ENCODE results near the gene LSAMP.

Gene LSAMP

GRCh38 chr3:116440196-116440595, 5.1 kb downstream of the LSAMP start:
- TF ChIP-seq, protein P1, sequence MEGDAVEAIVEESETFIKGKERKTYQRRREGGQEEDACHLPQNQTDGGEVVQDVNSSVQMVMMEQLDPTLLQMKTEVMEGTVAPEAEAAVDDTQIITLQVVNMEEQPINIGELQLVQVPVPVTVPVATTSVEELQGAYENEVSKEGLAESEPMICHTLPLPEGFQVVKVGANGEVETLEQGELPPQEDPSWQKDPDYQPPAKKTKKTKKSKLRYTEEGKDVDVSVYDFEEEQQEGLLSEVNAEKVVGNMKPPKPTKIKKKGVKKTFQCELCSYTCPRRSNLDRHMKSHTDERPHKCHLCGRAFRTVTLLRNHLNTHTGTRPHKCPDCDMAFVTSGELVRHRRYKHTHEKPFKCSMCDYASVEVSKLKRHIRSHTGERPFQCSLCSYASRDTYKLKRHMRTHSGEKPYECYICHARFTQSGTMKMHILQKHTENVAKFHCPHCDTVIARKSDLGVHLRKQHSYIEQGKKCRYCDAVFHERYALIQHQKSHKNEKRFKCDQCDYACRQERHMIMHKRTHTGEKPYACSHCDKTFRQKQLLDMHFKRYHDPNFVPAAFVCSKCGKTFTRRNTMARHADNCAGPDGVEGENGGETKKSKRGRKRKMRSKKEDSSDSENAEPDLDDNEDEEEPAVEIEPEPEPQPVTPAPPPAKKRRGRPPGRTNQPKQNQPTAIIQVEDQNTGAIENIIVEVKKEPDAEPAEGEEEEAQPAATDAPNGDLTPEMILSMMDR (IDR thresholded peaks at IDR 0.05; ENCODE audit: low read depth, low read length, missing control alignments), result no peak
- H3K4me3 ChIP-seq (ENCODE audit: low read depth, low read length), result no peak overlapping the region
- in situ Hi-C loops (cut with HindIII; ENCODE audit: low sequenced_read_pairs), result no loop called here
- DNase-seq (ENCODE audit: low read depth), result peak; percentile 89

GRCh38 chr3:116433552-116433951, 11.7 kb downstream of the LSAMP start:
- TF ChIP-seq, protein P1 (IDR thresholded peaks at IDR 0.05; ENCODE audit: low read depth, low read length, missing control alignments), result no peak
- in situ Hi-C loops (cut with HindIII; ENCODE audit: low sequenced_read_pairs), result no loop called here

DNA sequence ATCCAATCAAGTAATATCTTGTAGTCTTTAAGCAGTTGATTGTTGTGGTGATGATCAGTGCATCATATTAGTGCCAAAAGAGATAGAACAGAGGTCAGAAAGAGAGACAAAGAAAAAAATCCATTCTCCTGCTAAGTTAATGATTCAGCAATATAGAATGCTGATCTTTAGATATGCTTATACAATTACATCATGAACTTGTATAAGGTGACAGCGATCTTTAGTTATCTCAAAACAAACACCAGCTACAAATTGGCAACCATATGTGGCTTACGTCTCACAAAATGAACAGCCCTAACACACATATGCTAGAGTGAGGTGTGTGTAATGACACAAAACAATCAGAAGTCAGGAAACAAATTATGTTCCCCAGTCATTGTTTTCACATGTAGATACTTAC, 12.5 kb downstream of the LSAMP start:
- DNase-seq (ENCODE audit: low read depth), result no peak
- no peak overlapping the region for H3K4me3 ChIP-seq (ENCODE audit: low read depth, low read length)
- TF ChIP-seq, protein P1 (IDR thresholded peaks at IDR 0.05; ENCODE audit: low read depth, low read length, missing control alignments), result no peak
- in situ Hi-C loops (cut with HindIII; ENCODE audit: low sequenced_read_pairs), result no loop called here

More at GRCh38 chr3:116433552-116433951, 11.7 kb downstream of the LSAMP start:
- H3K4me3 ChIP-seq (ENCODE audit: low read depth, low read length), result no peak overlapping the region
- no peak for DNase-seq (ENCODE audit: low read depth)

GRCh38 chr3:116429479-116430269, 15.6 kb downstream of the LSAMP start:
- in situ Hi-C loops (cut with HindIII; ENCODE audit: low sequenced_read_pairs), result no loop called here
- TF ChIP-seq, protein P1 (IDR thresholded peaks at IDR 0.05; ENCODE audit: low read depth, low read length, missing control alignments), result no peak
- DNase-seq (ENCODE audit: low read depth), result no peak
- H3K4me3 ChIP-seq (ENCODE audit: low read depth, low read length), result no peak overlapping the region

- TF ChIP-seq, protein P1 (IDR thresholded peaks at IDR 0.05; ENCODE audit: low read depth, low read length, missing control alignments), result no peak
- in situ Hi-C loops (cut with HindIII; ENCODE audit: low sequenced_read_pairs), result no loop called here
- no peak for DNase-seq (ENCODE audit: low read depth)
- no peak overlapping the region for H3K4me3 ChIP-seq (ENCODE audit: low read depth, low read length)
These were observed 19.3 kb downstream of the LSAMP start for GRCh38 chr3:116426036-116426435.

DNA sequence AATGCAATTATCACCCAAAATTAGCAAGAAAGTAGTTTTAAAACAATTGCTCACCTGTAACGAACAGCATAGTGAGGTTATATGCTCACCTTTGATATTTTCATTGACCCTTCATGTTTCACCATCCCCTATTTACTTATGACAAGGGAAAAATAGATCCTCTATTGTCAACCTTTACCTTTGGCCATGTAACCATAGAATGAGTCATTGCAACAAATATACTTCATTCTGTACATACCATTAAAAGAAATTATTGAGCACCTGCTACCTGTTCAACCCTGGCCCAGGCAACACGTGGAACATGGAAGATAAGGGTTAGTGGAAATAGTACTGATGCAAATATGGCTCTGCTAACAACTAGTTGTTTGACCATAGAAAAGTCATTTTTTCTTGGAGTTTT, 20.2 kb downstream of the LSAMP start:
- TF ChIP-seq, protein P1 (IDR thresholded peaks at IDR 0.05; ENCODE audit: low read depth, low read length, missing control alignments), result no peak
- no peak overlapping the region for H3K4me3 ChIP-seq (ENCODE audit: low read depth, low read length)
- DNase-seq (ENCODE audit: low read depth), result no peak
- in situ Hi-C loops (cut with HindIII; ENCODE audit: low sequenced_read_pairs), result no loop called here
